ENCODE data around the gene TCL1B. TPM values are rescaled to one million over a fixed set of nuclear protein-coding genes. Genes with fewer than 3 reads are reported as not detected.

TCL1B gene
- total and polyA plus RNA-seq, 2 of the 8 experiments (the other 6 are each of a cell fraction or from before 2014, with no cell fraction given): 9.6 to 11.5 TPM

- H3K9ac ChIP-seq (replicated peaks in 1 of 4; ENCODE audit: extremely low read depth in 1 of 4, low read depth in 3 of 4, low read length in 3 of 4): no peak overlapping the region
- no peak overlapping the region for H3K27ac ChIP-seq (ENCODE audit: low read depth, low read length)
- H2BK15ac ChIP-seq (ENCODE audit: low read length): no peak overlapping the region
- H3K9me3 ChIP-seq (ENCODE audit: insufficient read depth in 2 of 2, low read depth in 1 of 2, low read length in 1 of 2): no peaks in the 10 kb centered on the region
- H3K4me2 ChIP-seq (ENCODE audit: insufficient read depth in 1 of 2, low read depth in 2 of 2, low read length in 2 of 2): no peak overlapping the region
- no peak overlapping the region for H2BK120ac ChIP-seq (replicated peaks; ENCODE audit: low read depth, low read length)
- POLR2A ChIA-PET (ENCODE audit: partially characterized antibody): no interaction called here
- H3K4ac ChIP-seq (replicated peaks; ENCODE audit: insufficient read length, low read depth, low read length): no peak overlapping the region
- no peak overlapping the region for H4K8ac ChIP-seq (ENCODE audit: extremely low read depth, insufficient read depth, low read length)
- no peaks in the 10 kb centered on the region for H3K79me2 ChIP-seq (ENCODE audit: control insufficient read depth in 1 of 2, insufficient read depth in 2 of 2, low read length in 2 of 2)
- no peaks in the 10 kb centered on the region for H3K23me2 ChIP-seq (ENCODE audit: low read depth, low read length)
- no peak overlapping the region for H3K14ac ChIP-seq (ENCODE audit: insufficient read length)
- H3K23ac ChIP-seq (ENCODE audit: insufficient read length): no peak overlapping the region
- no peak overlapping the region for H2BK20ac ChIP-seq (ENCODE audit: low read length)
- H4K5ac ChIP-seq (ENCODE audit: insufficient read length, low read depth, low read length): no peak overlapping the region
- no peak overlapping the region for H3K56ac ChIP-seq (replicated peaks; ENCODE audit: insufficient read length, low read depth, low read length)
- H3K36me3 ChIP-seq (ENCODE audit: control insufficient read depth in 2 of 4, insufficient read depth in 4 of 4, low read length in 3 of 4): no peaks in the 10 kb centered on the region
- no peaks in the 10 kb centered on the region for H4K20me1 ChIP-seq (replicated peaks in 1 of 2; ENCODE audit: control insufficient read depth in 1 of 2, insufficient read depth in 2 of 2, low read length in 2 of 2)
- TF ChIP-seq E2F6 (IDR thresholded peaks at IDR 0.05) (0 out of 2 replicates have a peak, but pooled peaks have one; percentile 14), ASH2L (IDR thresholded peaks at IDR 0.05; ENCODE audit: low read length) (no peak)
- WGBS, 2 experiments (ENCODE audit: extremely low coverage in 1 of 2, insufficient coverage in 1 of 2, insufficient read length in 1 of 2, insufficient replicate concordance in 2 of 2, low coverage in 1 of 2, low lambda C conversion rate in 2 of 2, missing lambda C conversion rate in 1 of 2): 90% methylated on average over 7 of the region's 7 CpGs; no CpG with 5 or more reads in 1 of the 2 experiments
- no peaks in the 10 kb centered on the region for H3K27me3 ChIP-seq (replicated peaks in 1 of 4; ENCODE audit: control insufficient read depth in 3 of 4, extremely low read depth in 1 of 4, insufficient read depth in 3 of 4, low read length in 3 of 4)
- no peaks in the 10 kb centered on the region for H3K79me1 ChIP-seq (ENCODE audit: low read depth, low read length)
- H3K4me1 ChIP-seq (replicated peaks in 1 of 4; ENCODE audit: control insufficient read depth in 3 of 4, insufficient read depth in 4 of 4, low read length in 3 of 4): peaks cover 0 to 4% (median 1%) of the 10 kb centered on the region in 4 experiments; a peak in 2 of 7 replicates
- no peak overlapping the region for H3K4me3 ChIP-seq (ENCODE audit: extremely low read depth in 1 of 4, insufficient read depth in 2 of 4, low read depth in 3 of 4, low read length in 4 of 4)
- H2AFZ ChIP-seq (ENCODE audit: low read length): no peak overlapping the region
- H2AK5ac ChIP-seq (ENCODE audit: low read depth, low read length): no peak overlapping the region
- H4K91ac ChIP-seq (replicated peaks; ENCODE audit: insufficient read length, low read length): no peak overlapping the region
- CTCF ChIA-PET (ENCODE audit: partially characterized antibody): interaction anchor here (2.4 to 3.1 kb wide), 2 partner anchors 14 to 83 kb away, joined by 6 to 9 read pairs; no protein-coding TSS in a partner anchor
- DNase-seq (ENCODE audit: low read depth in 1 of 2, low spot score in 2 of 2) (no peak), FAIRE-seq (no peak)
- H2BK5ac ChIP-seq (ENCODE audit: low read depth, low read length): no peak overlapping the region
- no peak overlapping the region for H2BK12ac ChIP-seq (ENCODE audit: low read depth, low read length)
- no peak overlapping the region for H3K18ac ChIP-seq (ENCODE audit: extremely low read depth, low read length)
These were observed 37.0 kb upstream of the TCL1B start for GRCh38 chr14:95649230-95649629.
